HEK293 (cell line): ENCODE results near the gene KDR.

Experiments used
- CTCF ChIA-PET: fragments of 350-600 bp; formaldehyde crosslinking; extraction: SDS; loops from one replicate; lab custom pipeline; 2021; ENCODE audit warnings: antibody characterized with exemption; lab: Yijun Ruan, JAX
- POLR2A ChIA-PET: fragments of 300-600 bp; formaldehyde crosslinking; extraction: SDS; loops from one replicate; lab custom pipeline; 2020; ENCODE audit warnings: antibody characterized with exemption, inconsistent platforms; lab: Yijun Ruan, JAX
- H3K27ac ChIP-seq: fragments of 200-500 bp; sonication (Bioruptor generic); 2 replicates; pipeline ENCODE4 v1.5.1; 2014; ENCODE audit warnings: low read depth, low read length, control low read depth, inconsistent platforms; ENCODE audit errors: extremely low read depth
- H3K36me3 ChIP-seq, 2 experiments: fragments of 200-500 bp in 1 of 2; sonication (Bioruptor generic) in 1 of 2; 1 replicate in 1 of 2; 2 replicates in 1 of 2; pipeline ENCODE4 v1.5.1; 2014 to 2017; ENCODE audit warnings: inconsistent platforms in 2 of 2, low read length in 2 of 2; ENCODE audit not compliant: control insufficient read depth in 2 of 2, insufficient read depth in 1 of 2
- H3K4me1 ChIP-seq: fragments of 200-500 bp; sonication (Bioruptor generic); 2 replicates; pipeline ENCODE4 v1.5.1; 2014; ENCODE audit warnings: mild to moderate bottlenecking, low read length, inconsistent platforms; ENCODE audit not compliant: control insufficient read depth, insufficient read depth
- H3K4me3 ChIP-seq: 2 replicates; pipeline ENCODE4 v1.5.1; 2011; ENCODE audit warnings: low read depth, mild to moderate bottlenecking, control low read depth, low read length, moderate library complexity
- H3K9me3 ChIP-seq: fragments of 200-500 bp; sonication (Bioruptor generic); 2 replicates; pipeline ENCODE4 v1.5.1; 2014; ENCODE audit warnings: low read depth, low read length, inconsistent platforms; ENCODE audit not compliant: control insufficient read depth, insufficient read depth
- KLF10 ChIP-seq: fragments of 450-650 bp; IDR thresholded peaks from 2 replicates; pipeline ENCODE4 v1.5.1; 2018; ENCODE audit warnings: missing biosample characterization, mild to moderate bottlenecking, missing genetic modification characterization
- ZBTB8A ChIP-seq: fragments of 450-650 bp; formaldehyde crosslinking; IDR thresholded peaks from 2 replicates; pipeline ENCODE4 v1.5.1; 2016; ENCODE audit warnings: missing biosample characterization, missing genetic modification characterization
- ZEB2 ChIP-seq: fragments of 450-650 bp; formaldehyde crosslinking; IDR thresholded peaks from 2 replicates; pipeline ENCODE4 v1.5.1; 2016; ENCODE audit warnings: missing biosample characterization, missing genetic modification characterization
- ZFP69B ChIP-seq: fragments of 450-650 bp; formaldehyde crosslinking; IDR thresholded peaks from 2 replicates; pipeline ENCODE4 v1.5.1; 2016; ENCODE audit warnings: missing biosample characterization, missing genetic modification characterization
- ZNF121 ChIP-seq: fragments of 450-650 bp; formaldehyde crosslinking; IDR thresholded peaks from 2 replicates; pipeline ENCODE4 v1.5.1; 2016; ENCODE audit warnings: missing biosample characterization, missing genetic modification characterization
- ZNF157 ChIP-seq: fragments of 450-650 bp; formaldehyde crosslinking; IDR thresholded peaks from 2 replicates; pipeline ENCODE4 v1.5.1; 2016; ENCODE audit warnings: missing biosample characterization, missing genetic modification characterization
- ZNF18 ChIP-seq: fragments of 450-650 bp; formaldehyde crosslinking; IDR thresholded peaks from 2 replicates; pipeline ENCODE4 v1.5.1; 2016; ENCODE audit warnings: missing biosample characterization, missing genetic modification characterization
- ZNF223 ChIP-seq: fragments of 450-650 bp; formaldehyde crosslinking; IDR thresholded peaks from 2 replicates; pipeline ENCODE4 v1.5.1; 2016; ENCODE audit warnings: missing biosample characterization, missing genetic modification characterization
- ZNF23 ChIP-seq: fragments of 450-650 bp; formaldehyde crosslinking; IDR thresholded peaks from 2 replicates; pipeline ENCODE4 v1.5.1; 2016; ENCODE audit warnings: missing biosample characterization, missing genetic modification characterization, borderline replicate concordance
- ZNF302 ChIP-seq: fragments of 450-650 bp; formaldehyde crosslinking; IDR thresholded peaks from 2 replicates; pipeline ENCODE4 v1.5.1; 2016; ENCODE audit warnings: missing biosample characterization, missing genetic modification characterization, low read depth
- ZNF501 ChIP-seq: fragments of 450-650 bp; formaldehyde crosslinking; IDR thresholded peaks from 2 replicates; pipeline ENCODE4 v1.5.1; 2016; ENCODE audit warnings: missing biosample characterization, missing genetic modification characterization
- ZNF510 ChIP-seq: fragments of 450-650 bp; formaldehyde crosslinking; IDR thresholded peaks from 2 replicates; pipeline ENCODE4 v1.5.1; 2018; ENCODE audit warnings: mild to moderate bottlenecking, missing genetic modification characterization, missing biosample characterization; ENCODE audit not compliant: insufficient replicate concordance
- ZNF549 ChIP-seq: fragments of 450-650 bp; IDR thresholded peaks from 2 replicates; pipeline ENCODE4 v1.5.1; 2018; ENCODE audit warnings: missing biosample characterization, missing genetic modification characterization, mild to moderate bottlenecking, inconsistent platforms, moderate library complexity
- ZNF621 ChIP-seq: fragments of 450-650 bp; formaldehyde crosslinking; IDR thresholded peaks from 2 replicates; pipeline ENCODE4 v1.5.1; 2017; ENCODE audit warnings: missing biosample characterization, missing genetic modification characterization
- ZNF629 ChIP-seq: fragments of 450-650 bp; formaldehyde crosslinking; IDR thresholded peaks from 2 replicates; pipeline ENCODE4 v1.5.1; 2017; ENCODE audit warnings: missing biosample characterization, missing genetic modification characterization
- ZNF664 ChIP-seq: fragments of 450-650 bp; formaldehyde crosslinking; IDR thresholded peaks from 2 replicates; pipeline ENCODE4 v1.5.1; 2016; ENCODE audit warnings: missing biosample characterization, missing genetic modification characterization
- ZNF843 ChIP-seq: fragments of 450-650 bp; formaldehyde crosslinking; IDR thresholded peaks from 2 replicates; pipeline ENCODE4 v1.5.1; 2016; ENCODE audit warnings: missing biosample characterization, missing genetic modification characterization
- TF ChIP-seq, protein P1 (sequence below): fragments of 450-650 bp; formaldehyde crosslinking; IDR thresholded peaks from 2 replicates; pipeline ENCODE4 v1.5.1; 2017; ENCODE audit warnings: missing biosample characterization, mild to moderate bottlenecking, missing genetic modification characterization, moderate library complexity
- TF ChIP-seq, protein P2 (sequence below): fragments of 450-650 bp; formaldehyde crosslinking; IDR thresholded peaks from 2 replicates; pipeline ENCODE4 v1.5.1; 2016; ENCODE audit warnings: missing biosample characterization, missing genetic modification characterization
- TF ChIP-seq, protein P3 (sequence below): fragments of 450-650 bp; IDR thresholded peaks from 2 replicates; pipeline ENCODE4 v1.5.1; 2018; ENCODE audit warnings: missing biosample characterization, missing genetic modification characterization

Gene KDR

GRCh38 chr4:55162396-55162795 is 37.0 kb upstream of the KDR start:
- POLR2A ChIA-PET: no interaction called here
- H3K36me3 ChIP-seq: no peaks in the 10 kb centered on the region
- H3K4me3 ChIP-seq: no peak overlapping the region
- H3K4me1 ChIP-seq: no peaks in the 10 kb centered on the region
- H3K9me3 ChIP-seq: no peaks in the 10 kb centered on the region
- no peak for TF ChIP-seq ZNF121 (tag by site-specific recombination)
- CTCF ChIA-PET: interaction anchor here (0.6 to 0.9 kb wide), 2 partner anchors 133 to 728 kb away, joined by 3 read pairs; no protein-coding TSS in a partner anchor
- no peak overlapping the region for H3K27ac ChIP-seq

DNA sequence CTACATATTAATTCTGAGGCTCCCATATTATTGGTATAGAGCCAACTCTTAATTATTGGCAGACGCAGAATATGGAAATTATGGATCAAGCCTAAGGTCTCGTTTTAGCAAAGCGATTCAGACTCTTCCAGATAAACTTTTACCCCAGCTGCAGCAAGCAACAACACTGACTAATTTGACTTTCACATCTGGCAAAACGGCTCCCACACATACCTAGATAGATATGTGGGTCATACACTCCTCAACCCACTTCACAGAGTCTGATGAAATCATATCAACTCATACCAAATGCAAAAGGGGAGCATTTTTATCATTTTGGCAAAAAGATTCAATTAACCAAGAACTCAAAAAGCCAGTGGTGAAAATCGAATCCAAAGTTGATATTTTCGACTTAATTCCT is 36.3 kb upstream of the KDR start:
- Histone ChIP-seq H3K36me3 (no peaks in the 10 kb centered on the region), H3K4me3 (no peak overlapping the region), H3K4me1 (no peaks in the 10 kb centered on the region), H3K27ac (no peak overlapping the region), H3K9me3 (no peaks in the 10 kb centered on the region)
- ChIA-PET POLR2A (no interaction called here), CTCF (interaction anchor here (0.9 kb wide), 1 partner anchor 132 kb away, joined by 3 read pairs; no protein-coding TSS in a partner anchor)
- TF ChIP-seq ZNF121 (tag by site-specific recombination) (no peak), ZNF18 (tag by site-specific recombination) (no peak), ZNF302 (tag by site-specific recombination) (no peak), ZNF510 (tag by site-specific recombination) (no peak), ZNF23 (tag by site-specific recombination) (no peak), ZNF621 (no peak), KLF10 (tag by site-specific recombination) (no peak), ZNF629 (tag by site-specific recombination) (no peak), ZBTB8A (tag by site-specific recombination) (no peak), ZNF664 (tag by site-specific recombination) (no peak), ZEB2 (no peak), ZNF549 (no peak), ZNF157 (tag by site-specific recombination) (no peak)
- TF ChIP-seq, protein P1, sequence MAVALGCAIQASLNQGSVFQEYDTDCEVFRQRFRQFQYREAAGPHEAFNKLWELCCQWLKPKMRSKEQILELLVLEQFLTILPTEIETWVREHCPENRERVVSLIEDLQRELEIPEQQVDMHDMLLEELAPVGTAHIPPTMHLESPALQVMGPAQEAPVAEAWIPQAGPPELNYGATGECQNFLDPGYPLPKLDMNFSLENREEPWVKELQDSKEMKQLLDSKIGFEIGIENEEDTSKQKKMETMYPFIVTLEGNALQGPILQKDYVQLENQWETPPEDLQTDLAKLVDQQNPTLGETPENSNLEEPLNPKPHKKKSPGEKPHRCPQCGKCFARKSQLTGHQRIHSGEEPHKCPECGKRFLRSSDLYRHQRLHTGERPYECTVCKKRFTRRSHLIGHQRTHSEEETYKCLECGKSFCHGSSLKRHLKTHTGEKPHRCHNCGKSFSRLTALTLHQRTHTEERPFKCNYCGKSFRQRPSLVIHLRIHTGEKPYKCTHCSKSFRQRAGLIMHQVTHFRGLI (tag by site-specific recombination): no peak
- TF ChIP-seq, protein P2, sequence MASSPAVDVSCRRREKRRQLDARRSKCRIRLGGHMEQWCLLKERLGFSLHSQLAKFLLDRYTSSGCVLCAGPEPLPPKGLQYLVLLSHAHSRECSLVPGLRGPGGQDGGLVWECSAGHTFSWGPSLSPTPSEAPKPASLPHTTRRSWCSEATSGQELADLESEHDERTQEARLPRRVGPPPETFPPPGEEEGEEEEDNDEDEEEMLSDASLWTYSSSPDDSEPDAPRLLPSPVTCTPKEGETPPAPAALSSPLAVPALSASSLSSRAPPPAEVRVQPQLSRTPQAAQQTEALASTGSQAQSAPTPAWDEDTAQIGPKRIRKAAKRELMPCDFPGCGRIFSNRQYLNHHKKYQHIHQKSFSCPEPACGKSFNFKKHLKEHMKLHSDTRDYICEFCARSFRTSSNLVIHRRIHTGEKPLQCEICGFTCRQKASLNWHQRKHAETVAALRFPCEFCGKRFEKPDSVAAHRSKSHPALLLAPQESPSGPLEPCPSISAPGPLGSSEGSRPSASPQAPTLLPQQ: no peak

DNA sequence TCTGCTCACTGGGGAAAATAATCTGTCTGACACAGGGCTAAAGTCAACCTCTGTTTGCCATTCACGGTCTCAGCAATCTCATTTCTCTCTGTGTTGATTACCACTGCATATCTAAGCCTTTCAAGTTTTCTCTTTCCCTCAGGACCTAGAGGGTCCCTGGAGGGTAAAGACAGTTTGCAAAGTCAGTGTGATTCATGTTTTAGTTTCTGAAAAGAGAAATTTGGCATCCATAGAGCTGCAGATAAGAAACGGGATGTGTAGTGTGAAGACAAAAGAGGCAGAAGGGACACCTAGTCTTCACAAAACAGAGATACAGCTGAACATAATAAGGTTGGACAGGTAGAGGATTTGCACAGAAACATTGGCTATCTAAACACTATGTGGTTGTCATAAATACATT is 34.5 kb upstream of the KDR start:
- POLR2A ChIA-PET: no interaction called here
- Histone ChIP-seq H3K9me3 (no peaks in the 10 kb centered on the region), H3K4me3 (no peak overlapping the region), H3K27ac (no peak overlapping the region), H3K4me1 (no peaks in the 10 kb centered on the region), H3K36me3 (no peaks in the 10 kb centered on the region)
- CTCF ChIA-PET: interaction anchor here (0.7 to 1.1 kb wide), 2 partner anchors 55 to 623 kb away, joined by 3 read pairs; no protein-coding TSS in a partner anchor
- TF ChIP-seq ZNF302 (tag by site-specific recombination): no peak
- no peak for TF ChIP-seq ZNF223 (tag by site-specific recombination)
- no peak for TF ChIP-seq ZNF843
- no peak for TF ChIP-seq ZFP69B (tag by site-specific recombination)
- no peak for TF ChIP-seq ZNF664 (tag by site-specific recombination)
- TF ChIP-seq ZNF501 (tag by site-specific recombination): no peak
- TF ChIP-seq ZEB2: no peak
- TF ChIP-seq, protein P3, sequence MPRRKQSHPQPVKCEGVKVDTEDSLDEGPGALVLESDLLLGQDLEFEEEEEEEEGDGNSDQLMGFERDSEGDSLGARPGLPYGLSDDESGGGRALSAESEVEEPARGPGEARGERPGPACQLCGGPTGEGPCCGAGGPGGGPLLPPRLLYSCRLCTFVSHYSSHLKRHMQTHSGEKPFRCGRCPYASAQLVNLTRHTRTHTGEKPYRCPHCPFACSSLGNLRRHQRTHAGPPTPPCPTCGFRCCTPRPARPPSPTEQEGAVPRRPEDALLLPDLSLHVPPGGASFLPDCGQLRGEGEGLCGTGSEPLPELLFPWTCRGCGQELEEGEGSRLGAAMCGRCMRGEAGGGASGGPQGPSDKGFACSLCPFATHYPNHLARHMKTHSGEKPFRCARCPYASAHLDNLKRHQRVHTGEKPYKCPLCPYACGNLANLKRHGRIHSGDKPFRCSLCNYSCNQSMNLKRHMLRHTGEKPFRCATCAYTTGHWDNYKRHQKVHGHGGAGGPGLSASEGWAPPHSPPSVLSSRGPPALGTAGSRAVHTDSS: no peak
